Hair follicular keratinocyte (primary cell): ENCODE measurements around the gene DGKE. TPM values are rescaled to one million over a fixed set of nuclear protein-coding genes. Genes with fewer than 3 reads are reported as not detected.

Experiments
- total RNA-seq: library from RNA; depleted of rRNA; stranded (reverse); fragments of >200 nt; gene quantifications from 2 replicates; pipeline ENCODE4 v1.2.3, GENCODE V29; 2015

Gene DGKE
- 2.8 and 4.1 TPM in 2 replicates for total RNA-seq

DNA sequence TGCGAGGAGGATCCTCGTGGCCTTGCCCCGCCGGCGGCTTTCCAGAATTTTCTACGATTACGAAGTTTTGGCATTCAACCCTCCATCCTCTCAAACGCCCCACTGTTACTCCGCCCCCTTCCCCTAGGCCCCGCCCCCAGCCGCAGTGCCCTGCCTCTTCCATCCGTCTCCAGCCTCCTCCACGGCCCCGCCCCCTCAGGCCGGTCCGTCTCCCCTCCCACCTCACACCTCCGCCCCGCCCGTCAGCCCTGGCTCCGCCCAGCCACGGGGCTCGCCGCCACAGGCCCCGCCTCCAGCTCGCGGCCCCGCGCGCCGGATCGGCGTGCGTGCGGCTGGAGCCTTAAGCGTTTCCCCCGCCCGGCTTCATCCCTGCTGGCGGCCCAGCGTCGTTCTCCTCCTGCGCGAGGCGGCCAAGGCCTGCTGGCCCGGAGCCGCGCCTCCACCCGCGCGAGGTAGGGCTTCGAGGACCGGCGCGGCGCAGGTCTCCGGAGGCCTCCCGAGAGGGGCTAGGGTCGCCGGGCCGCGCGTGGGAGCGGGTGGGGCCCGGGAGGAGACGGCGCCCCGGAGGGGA, at the start of gene DGKE, which contains the start of gene C17orf67:
TSS of gene DGKE (plus strand) at position 343 of the 571 bp plus-strand sequence. CDS start 645 bp downstream, outside the sequence.
TSS of gene C17orf67 (minus strand) at position 112 of the 571 bp plus-strand sequence. CDS start 18,110 bp downstream, outside the sequence.

DNA sequence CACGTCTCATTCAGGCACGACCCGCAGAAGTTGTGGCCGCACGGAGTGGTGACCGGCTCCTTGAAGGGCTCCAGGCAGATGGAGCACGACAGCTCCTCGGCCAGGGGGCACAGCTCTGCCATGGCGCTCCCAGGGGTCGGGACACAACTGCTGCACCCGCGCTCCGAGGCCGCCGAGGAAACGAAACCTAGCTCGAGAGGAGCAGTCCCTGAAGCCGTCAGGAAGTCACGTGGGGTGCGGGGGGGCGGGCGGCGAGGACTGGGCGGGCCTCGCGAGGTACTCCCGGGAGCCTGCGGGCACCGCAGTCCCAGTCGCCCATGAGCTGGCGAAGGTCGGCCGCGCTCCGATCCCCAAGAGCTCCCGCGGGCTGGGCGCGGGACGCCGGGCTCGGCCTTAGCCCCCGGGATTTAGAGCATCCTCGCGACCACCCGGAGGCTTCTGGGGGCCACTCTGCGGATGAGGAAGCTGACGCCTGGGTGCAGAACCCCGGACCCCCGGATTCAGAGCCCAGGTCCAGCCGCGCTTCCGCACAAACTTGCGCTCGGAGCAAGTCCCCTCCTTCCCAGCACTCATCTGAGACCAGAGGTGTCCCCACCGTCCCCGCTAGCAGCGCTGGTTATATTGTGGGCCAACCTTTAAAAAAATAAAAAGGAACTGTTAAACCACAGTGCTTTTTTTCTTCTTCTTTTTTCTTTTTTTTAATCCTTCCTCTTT, 80.1 kb downstream of the DGKE start, which contains the start of gene TRIM25:
TSS of gene TRIM25 (minus strand) at position 183 of the 714 bp plus-strand sequence. CDS start at position 122, 61 bp downstream.

Other genes with a start within 250 kb of the DGKE start
- gene NOG, start 240.5 kb upstream of the DGKE start, total RNA-seq, result 1.3 and 1.4 TPM in 2 replicates
- 0.55 and 1.6 TPM in 2 replicates for gene C17orf67, start 231 bp upstream of the DGKE start, total RNA-seq
- gene TRIM25, start 79.9 kb downstream of the DGKE start, total RNA-seq, result 22.0 and 33.2 TPM in 2 replicates
- gene COIL, start 126.9 kb downstream of the DGKE start, total RNA-seq, result 10.8 and 12.6 TPM in 2 replicates
- 54.7 and 69.9 TPM in 2 replicates for gene SCPEP1, start 144.0 kb downstream of the DGKE start, total RNA-seq